Measurements from ENCODE around the gene MTCH1. TPM values are rescaled to one million over a fixed set of nuclear protein-coding genes. Genes with fewer than 3 reads are reported as not detected.

Gene MTCH1
- total and polyA plus RNA-seq, 2 donors (not counting 1 experiment from before 2014, with no cell fraction given), result 91.7 to 150 TPM

- peak overlapping the region; percentile 46 for H3K9ac ChIP-seq (ENCODE audit: low read length)
- ChIA-PET CTCF (interaction anchor here (1.1 to 1.6 kb wide), 6 partner anchors 9 to 190 kb away, joined by 3 to 5 read pairs (median 4); no protein-coding TSS in a partner anchor), POLR2A (interaction anchor here (0.5 kb wide), 1 partner anchor 68 kb away, joined by 3 read pairs; no protein-coding TSS in a partner anchor)
- no peaks in the 10 kb centered on the region for H3K79me2 ChIP-seq (ENCODE audit: control insufficient read depth, insufficient read depth, low read length)
- H3K27ac Mint-ChIP-seq, result peak overlapping the region; percentile 17
- H3K4me3 ChIP-seq (ENCODE audit: control extremely low read depth in 1 of 5, extremely low read depth in 1 of 5, insufficient read depth in 1 of 5, low read depth in 2 of 5, low read length in 4 of 5), result peak overlapping the region in 2 of 5 experiments; percentile 14 to 47
- DNase-seq (peak; percentile 40), ATAC-seq (ENCODE audit: low read depth) (no peak)
- peak overlapping the region; percentile 70 for H3K4me2 ChIP-seq (replicated peaks; ENCODE audit: low read depth, low read length, poor library complexity, severe bottlenecking)
- H3K4me3 Mint-ChIP-seq, result peak overlapping the region; percentile 72
- 13% methylated on average over 4 of the region's 6 CpGs for WGBS (ENCODE audit: insufficient coverage)
- no peaks in the 10 kb centered on the region for H3K27me3 Mint-ChIP-seq
- H3K9me3 Mint-ChIP-seq (ENCODE audit: insufficient read depth), result no peaks in the 10 kb centered on the region
- intact Hi-C loops (cut with micrococcal nuclease), result no loop called here
- H3K27me3 ChIP-seq (replicated peaks in 1 of 4; ENCODE audit: control extremely low read depth in 1 of 4, control insufficient read depth in 3 of 4, insufficient read depth in 4 of 4, low read length in 3 of 4), result no peaks in the 10 kb centered on the region
- peaks cover 27 to 33% of the 10 kb centered on the region in 2 donors for H3K4me1 ChIP-seq (ENCODE audit: control insufficient read depth in 2 of 2, insufficient read depth in 2 of 2, low read length in 2 of 2)
- peak overlapping the region in 1 of 2 donors; percentile 7 for H3K27ac ChIP-seq (ENCODE audit: low read length in 2 of 2)
- H3K9me3 ChIP-seq (ENCODE audit: control extremely low read depth in 1 of 3, control insufficient read depth in 2 of 3, insufficient read depth in 1 of 3, low read length in 2 of 3), result no peaks in the 10 kb centered on the region
- H4K20me1 ChIP-seq (ENCODE audit: control insufficient read depth, insufficient read depth, low read length, poor library complexity, severe bottlenecking), result no peaks in the 10 kb centered on the region
- no peak for TF ChIP-seq EZH2 (IDR thresholded peaks at IDR 0.05; ENCODE audit: borderline replicate concordance, insufficient read depth, low read depth, low read length, poor library complexity, severe bottlenecking)
- TF ChIP-seq, protein P1, sequence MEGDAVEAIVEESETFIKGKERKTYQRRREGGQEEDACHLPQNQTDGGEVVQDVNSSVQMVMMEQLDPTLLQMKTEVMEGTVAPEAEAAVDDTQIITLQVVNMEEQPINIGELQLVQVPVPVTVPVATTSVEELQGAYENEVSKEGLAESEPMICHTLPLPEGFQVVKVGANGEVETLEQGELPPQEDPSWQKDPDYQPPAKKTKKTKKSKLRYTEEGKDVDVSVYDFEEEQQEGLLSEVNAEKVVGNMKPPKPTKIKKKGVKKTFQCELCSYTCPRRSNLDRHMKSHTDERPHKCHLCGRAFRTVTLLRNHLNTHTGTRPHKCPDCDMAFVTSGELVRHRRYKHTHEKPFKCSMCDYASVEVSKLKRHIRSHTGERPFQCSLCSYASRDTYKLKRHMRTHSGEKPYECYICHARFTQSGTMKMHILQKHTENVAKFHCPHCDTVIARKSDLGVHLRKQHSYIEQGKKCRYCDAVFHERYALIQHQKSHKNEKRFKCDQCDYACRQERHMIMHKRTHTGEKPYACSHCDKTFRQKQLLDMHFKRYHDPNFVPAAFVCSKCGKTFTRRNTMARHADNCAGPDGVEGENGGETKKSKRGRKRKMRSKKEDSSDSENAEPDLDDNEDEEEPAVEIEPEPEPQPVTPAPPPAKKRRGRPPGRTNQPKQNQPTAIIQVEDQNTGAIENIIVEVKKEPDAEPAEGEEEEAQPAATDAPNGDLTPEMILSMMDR (IDR thresholded peaks at IDR 0.05), result no peak
- no peaks in the 10 kb centered on the region for H3K36me3 ChIP-seq (replicated peaks in 1 of 2; ENCODE audit: control extremely low read depth in 1 of 2, control insufficient read depth in 1 of 2, extremely low read depth in 1 of 2, insufficient read depth in 2 of 2, low read length in 1 of 2)
- no peak overlapping the region for H2AFZ ChIP-seq (ENCODE audit: insufficient read depth, low read depth, low read length, poor library complexity, severe bottlenecking)
- peaks cover 38% of the 10 kb centered on the region for H3K4me1 Mint-ChIP-seq
Measured at GRCh38 chr6:36955136-36955535, 30.9 kb downstream of the MTCH1 start.

GRCh38 chr6:36954262-36954931 is 31.6 kb downstream of the MTCH1 start, which contains the start of gene PI16:
TSS of gene PI16 (plus strand) at chr6:36954738. CDS start at chr6:36954761, 23 bp downstream.
- Histone ChIP-seq H3K36me3 (replicated peaks in 1 of 2; ENCODE audit: control extremely low read depth in 1 of 2, control insufficient read depth in 1 of 2, extremely low read depth in 1 of 2, insufficient read depth in 2 of 2, low read length in 1 of 2) (no peaks in the 10 kb centered on the region), H3K27ac (ENCODE audit: low read length in 2 of 2) (peak within 1 kb of the TSS in 1 of 2 donors; percentile 7), H2AFZ (ENCODE audit: insufficient read depth, low read depth, low read length, poor library complexity, severe bottlenecking) (peak within 1 kb of the TSS; percentile 62), H3K4me1 (ENCODE audit: control insufficient read depth in 2 of 2, insufficient read depth in 2 of 2, low read length in 2 of 2) (peaks cover 27 to 33% of the 10 kb centered on the region in 2 donors), H3K79me2 (ENCODE audit: control insufficient read depth, insufficient read depth, low read length) (no peaks in the 10 kb centered on the region), H3K4me2 (replicated peaks; ENCODE audit: low read depth, low read length, poor library complexity, severe bottlenecking) (peak within 1 kb of the TSS; percentile 70), H4K20me1 (ENCODE audit: control insufficient read depth, insufficient read depth, low read length, poor library complexity, severe bottlenecking) (no peaks in the 10 kb centered on the region), H3K27me3 (replicated peaks in 1 of 4; ENCODE audit: control extremely low read depth in 1 of 4, control insufficient read depth in 3 of 4, insufficient read depth in 4 of 4, low read length in 3 of 4) (no peaks in the 10 kb centered on the region), H3K9ac (ENCODE audit: low read length) (peak within 1 kb of the TSS; percentile 46), H3K9me3 (ENCODE audit: control extremely low read depth in 1 of 3, control insufficient read depth in 2 of 3, insufficient read depth in 1 of 3, low read length in 2 of 3) (no peaks in the 10 kb centered on the region), H3K4me3 (ENCODE audit: control extremely low read depth in 1 of 5, extremely low read depth in 1 of 5, insufficient read depth in 1 of 5, low read depth in 2 of 5, low read length in 4 of 5) (peak within 1 kb of the TSS in 4 of 5 experiments; percentile 1 to 47 (median 20))
- WGBS (ENCODE audit: insufficient coverage), result 41% methylated on average over 12 of the region's 14 CpGs
- intact Hi-C loops (cut with micrococcal nuclease), result no loop called here
- peaks cover 43% of the 10 kb centered on the region for H3K4me1 Mint-ChIP-seq
- peak within 1 kb of the TSS; percentile 72 for H3K4me3 Mint-ChIP-seq
- ChIA-PET CTCF (interaction anchor here (0.7 to 1.6 kb wide), 10 partner anchors 10 to 189 kb away, joined by 3 to 10 read pairs (median 4); partner anchors contain the start of gene C6orf89), POLR2A (no interaction called here)
- no peaks in the 10 kb centered on the region for H3K27me3 Mint-ChIP-seq
- ATAC-seq (ENCODE audit: low read depth) (peak; percentile 34), DNase-seq (peak; percentile 34)
- no peaks in the 10 kb centered on the region for H3K9me3 Mint-ChIP-seq (ENCODE audit: insufficient read depth)
- peak within 1 kb of the TSS; percentile 73 for H3K27ac Mint-ChIP-seq
- TF ChIP-seq, protein P1 (IDR thresholded peaks at IDR 0.05), result no peak
- no peak for TF ChIP-seq EZH2 (IDR thresholded peaks at IDR 0.05; ENCODE audit: borderline replicate concordance, insufficient read depth, low read depth, low read length, poor library complexity, severe bottlenecking)
